Measurements from ENCODE around the gene TREML1. TPM values are rescaled to one million over a fixed set of nuclear protein-coding genes. Genes with fewer than 3 reads are reported as not detected.

Gene TREML1
- total and polyA plus RNA-seq, 2 of the 8 experiments (the other 6 are each of a cell fraction or from before 2014, with no cell fraction given), result 0.08 TPM; not detected in 1

- TF ChIP-seq PHF8 (conservative IDR thresholded peaks at IDR 0.05; ENCODE audit: low read depth, low read length), result no peak
- TF ChIP-seq POLR2A (IDR thresholded peaks at IDR 0.05; ENCODE audit: control extremely low read depth in 1 of 2, low read depth in 2 of 2, low read length in 2 of 2), result no peak
- no peak for TF ChIP-seq POU5F1 (IDR thresholded peaks at IDR 0.05; ENCODE audit: low read depth, low read length)
- TF ChIP-seq MAFK (IDR thresholded peaks at IDR 0.05; ENCODE audit: low read depth, low read length), result no peak
- no peak for TF ChIP-seq SIX5 (IDR thresholded peaks at IDR 0.05; ENCODE audit: low read depth, low read length)
- no peak for TF ChIP-seq ATF3 (IDR thresholded peaks at IDR 0.05; ENCODE audit: insufficient read depth, low read depth, low read length)
- no peak for TF ChIP-seq KDM1A (IDR thresholded peaks at IDR 0.05; ENCODE audit: borderline replicate concordance, low read length)
- TF ChIP-seq TAF7 (optimal IDR thresholded peaks at IDR 0.05; ENCODE audit: borderline replicate concordance, low read depth, low read length), result no peak
Observed at GRCh38 chr6:41194386-41194785, 40.2 kb upstream of the TREML1 start (continued).
